Karpas-422 (cell line): ENCODE results near the gene CDS1. TPM values are rescaled to one million over a fixed set of nuclear protein-coding genes. Genes with fewer than 3 reads are reported as not detected.

Experiments used
- DNase-seq: peaks from one replicate; pipeline ENCODE4 v3.0.0-alpha.2; 2015
- H2AFZ ChIP-seq: fragments of 200-600 bp; sonication (generic); 2 replicates; pipeline ENCODE4 v1.6.1; 2014; ENCODE audit warnings: antibody characterized with exemption, low read length, mixed read lengths
- H3K27ac ChIP-seq: fragments of 200-600 bp; sonication (generic); 2 replicates; pipeline ENCODE4 v1.5.1; 2014; ENCODE audit warnings: mild to moderate bottlenecking, low read length, moderate library complexity
- H3K27me3 ChIP-seq: fragments of 200-600 bp; sonication (generic); 2 replicates; pipeline ENCODE4 v1.6.1; 2014; ENCODE audit warnings: low read length, mixed read lengths
- H3K36me3 ChIP-seq: fragments of 200-600 bp; sonication (generic); 2 replicates; pipeline ENCODE4 v1.6.1; 2014; ENCODE audit warnings: low read length, mixed read lengths; ENCODE audit not compliant: insufficient read depth
- H3K4me1 ChIP-seq: fragments of 200-600 bp; sonication (generic); 2 replicates; pipeline ENCODE4 v1.6.1; 2014; ENCODE audit warnings: mild to moderate bottlenecking, low read length, mixed read lengths
- H3K4me2 ChIP-seq: fragments of 200-600 bp; sonication (generic); 2 replicates; pipeline ENCODE4 v1.6.1; 2014; ENCODE audit warnings: low read length, low read depth, mild to moderate bottlenecking; ENCODE audit not compliant: poor library complexity, severe bottlenecking
- H3K4me3 ChIP-seq: fragments of 200-600 bp; sonication (generic); 2 replicates; pipeline ENCODE4 v1.5.1; 2014; ENCODE audit warnings: mild to moderate bottlenecking, antibody characterized with exemption, low read length, mixed read lengths
- H3K79me2 ChIP-seq: fragments of 200-600 bp; sonication (generic); 2 replicates; pipeline ENCODE4 v1.6.1; 2014; ENCODE audit warnings: mild to moderate bottlenecking, low read length, mixed read lengths
- H3K9ac ChIP-seq: fragments of 200-600 bp; sonication (generic); 2 replicates; pipeline ENCODE4 v1.6.0; 2014; ENCODE audit warnings: low read length
- H3K9me2 ChIP-seq: fragments of 200-600 bp; sonication (generic), shearing (Covaris generic); replicated peaks from 2 replicates; pipeline ENCODE4 v1.6.0; 2014; ENCODE audit warnings: mild to moderate bottlenecking, low read length, moderate library complexity; ENCODE audit not compliant: insufficient read depth
- H3K9me3 ChIP-seq: fragments of 300-700, 200-600 bp; sonication (generic); 2 replicates; pipeline ENCODE4 v1.6.1; 2014; ENCODE audit warnings: low read length, mixed read lengths
- H4K20me1 ChIP-seq: fragments of 200-600 bp; sonication (generic); 2 replicates; pipeline ENCODE4 v1.6.1; 2014; ENCODE audit warnings: mild to moderate bottlenecking, antibody characterized with exemption, low read length, low read depth; ENCODE audit not compliant: insufficient read depth
- total RNA-seq: library from RNA; depleted of rRNA; stranded (reverse); fragments of >200 nt; shearing (Covaris generic); gene quantifications from 2 replicates; pipeline ENCODE4 v1.2.3, GENCODE V29; 2014; ENCODE audit warnings: low replicate concordance

Gene CDS1
- total RNA-seq, 1 experiment from 2014 or later: not detected

- no peak for DNase-seq
- no peaks in the 10 kb centered on the region for H3K4me1 ChIP-seq
- H3K27me3 ChIP-seq: no peaks in the 10 kb centered on the region
- H2AFZ ChIP-seq: no peak overlapping the region
- H3K9me3 ChIP-seq: no peaks in the 10 kb centered on the region
- no peaks in the 10 kb centered on the region for H3K36me3 ChIP-seq
- no peaks in the 10 kb centered on the region for H3K9me2 ChIP-seq
- H3K4me2 ChIP-seq: no peak overlapping the region
- no peak overlapping the region for H3K4me3 ChIP-seq
- H3K79me2 ChIP-seq: no peaks in the 10 kb centered on the region
- no peak overlapping the region for H3K27ac ChIP-seq
- no peak overlapping the region for H3K9ac ChIP-seq
- no peaks in the 10 kb centered on the region for H4K20me1 ChIP-seq
Observed at GRCh38 chr4:84666439-84666838, 83.5 kb downstream of the CDS1 start.

- Histone ChIP-seq H3K9me3 (no peaks in the 10 kb centered on the region), H3K27ac (no peak overlapping the region), H3K79me2 (no peaks in the 10 kb centered on the region), H3K27me3 (no peaks in the 10 kb centered on the region), H3K9me2 (no peaks in the 10 kb centered on the region), H3K4me1 (no peaks in the 10 kb centered on the region), H3K36me3 (no peaks in the 10 kb centered on the region), H3K9ac (no peak overlapping the region), H2AFZ (no peak overlapping the region), H3K4me3 (no peak overlapping the region), H3K4me2 (no peak overlapping the region), H4K20me1 (no peaks in the 10 kb centered on the region)
- no peak for DNase-seq
Observed at GRCh38 chr4:84669201-84669600, 86.3 kb downstream of the CDS1 start.

GRCh38 chr4:84672177-84672576 is 89.2 kb downstream of the CDS1 start:
- H3K4me2 ChIP-seq: no peak overlapping the region
- no peaks in the 10 kb centered on the region for H3K9me2 ChIP-seq
- H2AFZ ChIP-seq: no peak overlapping the region
- no peaks in the 10 kb centered on the region for H3K9me3 ChIP-seq
- no peak for DNase-seq
- no peaks in the 10 kb centered on the region for H3K27me3 ChIP-seq
- H3K79me2 ChIP-seq: no peaks in the 10 kb centered on the region
- H3K36me3 ChIP-seq: no peaks in the 10 kb centered on the region
- H3K4me1 ChIP-seq: no peaks in the 10 kb centered on the region
- no peaks in the 10 kb centered on the region for H4K20me1 ChIP-seq
- H3K27ac ChIP-seq: no peak overlapping the region
- no peak overlapping the region for H3K4me3 ChIP-seq
- H3K9ac ChIP-seq: no peak overlapping the region

GRCh38 chr4:84673475-84674240 is 90.7 kb downstream of the CDS1 start:
- Histone ChIP-seq H2AFZ (no peak overlapping the region), H3K27me3 (no peaks in the 10 kb centered on the region), H3K27ac (no peak overlapping the region), H3K79me2 (no peaks in the 10 kb centered on the region), H3K4me3 (no peak overlapping the region), H3K36me3 (no peaks in the 10 kb centered on the region), H3K4me2 (no peak overlapping the region), H3K9me2 (no peaks in the 10 kb centered on the region), H3K9me3 (no peaks in the 10 kb centered on the region), H3K4me1 (no peaks in the 10 kb centered on the region), H4K20me1 (no peaks in the 10 kb centered on the region), H3K9ac (no peak overlapping the region)
- no peak for DNase-seq

GRCh38 chr4:84677093-84677492 is 94.2 kb downstream of the CDS1 start:
- no peaks in the 10 kb centered on the region for H3K27me3 ChIP-seq
- no peaks in the 10 kb centered on the region for H3K9me3 ChIP-seq
- H3K4me3 ChIP-seq: no peak overlapping the region
- no peak overlapping the region for H3K4me2 ChIP-seq
- no peak overlapping the region for H3K27ac ChIP-seq
- no peaks in the 10 kb centered on the region for H3K9me2 ChIP-seq
- no peak overlapping the region for H3K9ac ChIP-seq
- H3K4me1 ChIP-seq: no peaks in the 10 kb centered on the region
- no peaks in the 10 kb centered on the region for H3K36me3 ChIP-seq
- no peak overlapping the region for H2AFZ ChIP-seq
- no peaks in the 10 kb centered on the region for H4K20me1 ChIP-seq
- H3K79me2 ChIP-seq: no peaks in the 10 kb centered on the region
- no peak for DNase-seq

GRCh38 chr4:84677995-84678394 is 95.1 kb downstream of the CDS1 start:
- Histone ChIP-seq H3K4me3 (no peak overlapping the region), H3K79me2 (no peaks in the 10 kb centered on the region), H4K20me1 (no peaks in the 10 kb centered on the region), H3K27me3 (no peaks in the 10 kb centered on the region), H3K9me2 (no peaks in the 10 kb centered on the region), H3K4me2 (no peak overlapping the region), H3K9me3 (no peaks in the 10 kb centered on the region), H2AFZ (no peak overlapping the region), H3K27ac (no peak overlapping the region), H3K36me3 (no peaks in the 10 kb centered on the region), H3K4me1 (no peaks in the 10 kb centered on the region), H3K9ac (no peak overlapping the region)
- DNase-seq: no peak

GRCh38 chr4:84678976-84679744 is 96.2 kb downstream of the CDS1 start:
- Histone ChIP-seq H3K27ac (no peak overlapping the region), H3K79me2 (no peaks in the 10 kb centered on the region), H3K9me2 (no peaks in the 10 kb centered on the region), H3K27me3 (no peaks in the 10 kb centered on the region), H3K4me1 (no peaks in the 10 kb centered on the region), H2AFZ (no peak overlapping the region), H3K4me2 (no peak overlapping the region), H3K9me3 (no peaks in the 10 kb centered on the region), H3K4me3 (no peak overlapping the region), H4K20me1 (no peaks in the 10 kb centered on the region), H3K9ac (no peak overlapping the region), H3K36me3 (no peaks in the 10 kb centered on the region)
- DNase-seq: no peak

- no peak overlapping the region for H3K9ac ChIP-seq
- H3K36me3 ChIP-seq: no peaks in the 10 kb centered on the region
- no peak overlapping the region for H2AFZ ChIP-seq
- no peaks in the 10 kb centered on the region for H4K20me1 ChIP-seq
- H3K79me2 ChIP-seq: no peaks in the 10 kb centered on the region
- DNase-seq: no peak
- no peaks in the 10 kb centered on the region for H3K9me3 ChIP-seq
- H3K27me3 ChIP-seq: no peaks in the 10 kb centered on the region
- no peak overlapping the region for H3K4me3 ChIP-seq
- H3K9me2 ChIP-seq: no peaks in the 10 kb centered on the region
- H3K4me1 ChIP-seq: no peaks in the 10 kb centered on the region
- no peak overlapping the region for H3K27ac ChIP-seq
- H3K4me2 ChIP-seq: no peak overlapping the region
Observed at GRCh38 chr4:84680956-84681355, 98.0 kb downstream of the CDS1 start.
